ENCODE results near the gene TMEM259. TPM values are rescaled to one million over a fixed set of nuclear protein-coding genes. Genes with fewer than 3 reads are reported as not detected.
A peak's percentile ranks its signal among the peaks of the same experiment; 100 is the strongest.

The TMEM259 gene
- total RNA-seq, 4 donors from 2014 or later = 101 to 182 (median 146) TPM

- Histone ChIP-seq H3K36me3 (peaks cover 32 to 52% (median 38%) of the 10 kb centered on the region in 3 donors), H3K27ac (peak overlapping the region; percentile 89 to 97 (median 94)), H3K9me3 (no peaks in the 10 kb centered on the region), H3K4me1 (peaks cover 55 to 71% (median 56%) of the 10 kb centered on the region in 3 donors), H3K4me3 (no peak overlapping the region), H3K27me3 (no peaks in the 10 kb centered on the region)
- no CpG with 5 or more reads among the region's 29 CpGs for WGBS, 2 donors
- intact Hi-C loops (cut with DNase I) = no loop called here
- DNase-seq = no peak
- TF ChIP-seq POLR2A (IDR thresholded peaks at IDR 0.05) (no peak), CTCF (IDR thresholded peaks at IDR 0.05) (no peak)
Measured at GRCh38 chr19:1015061-1015781, 5.7 kb downstream of the TMEM259 start.

- Histone ChIP-seq H3K27ac (no peak overlapping the region), H3K4me1 (peaks cover 48 to 71% (median 49%) of the 10 kb centered on the region in 3 donors), H3K9me3 (no peaks in the 10 kb centered on the region), H3K36me3 (peaks cover 39 to 60% (median 44%) of the 10 kb centered on the region in 3 donors), H3K4me3 (no peak overlapping the region), H3K27me3 (no peaks in the 10 kb centered on the region)
- TF ChIP-seq CTCF (IDR thresholded peaks at IDR 0.05) (no peak), POLR2A (IDR thresholded peaks at IDR 0.05) (no peak)
- WGBS, 2 donors = 91 to 100% methylated on average over 4 to 21 of the region's 49 CpGs
- no peak for DNase-seq
- intact Hi-C loops (cut with DNase I) = no loop called here
Measured at GRCh38 chr19:1014161-1015060, 6.5 kb downstream of the TMEM259 start.

- H3K4me1 ChIP-seq = peaks cover 36 to 64% (median 37%) of the 10 kb centered on the region in 3 donors
- H3K36me3 ChIP-seq = peaks cover 44 to 72% (median 45%) of the 10 kb centered on the region in 3 donors
- no peaks in the 10 kb centered on the region for H3K27me3 ChIP-seq
- TF ChIP-seq CTCF (IDR thresholded peaks at IDR 0.05) (no peak), POLR2A (IDR thresholded peaks at IDR 0.05) (no peak)
- DNase-seq = no peak
- no peaks in the 10 kb centered on the region for H3K9me3 ChIP-seq
- no peak overlapping the region for H3K27ac ChIP-seq
- no peak overlapping the region for H3K4me3 ChIP-seq
- 90 to 100% methylated on average over 1 to 5 of the region's 10 CpGs for WGBS, 2 donors
- intact Hi-C loops (cut with DNase I) = no loop called here
Measured at GRCh38 chr19:1013218-1013617, 7.7 kb downstream of the TMEM259 start.

- intact Hi-C loops (cut with DNase I) = no loop called here
- TF ChIP-seq CTCF (IDR thresholded peaks at IDR 0.05) (no peak), POLR2A (IDR thresholded peaks at IDR 0.05) (no peak)
- H3K4me3 ChIP-seq = no peak overlapping the region
- H3K27ac ChIP-seq = no peak overlapping the region
- no peaks in the 10 kb centered on the region for H3K27me3 ChIP-seq
- H3K36me3 ChIP-seq = peaks cover 44 to 74% (median 45%) of the 10 kb centered on the region in 3 donors
- DNase-seq = no peak
- 90% methylated on average over 2 of the region's 18 CpGs; no CpG with 5 or more reads in 1 of the 2 donors for WGBS, 2 donors
- H3K4me1 ChIP-seq = peaks cover 27 to 55% (median 28%) of the 10 kb centered on the region in 3 donors
- no peaks in the 10 kb centered on the region for H3K9me3 ChIP-seq
Measured at GRCh38 chr19:1012334-1012733, 8.6 kb downstream of the TMEM259 start.

Data from esophagus squamous epithelium (tissue), 5 donors.